HepG2 (cell line): ENCODE data around the gene MTCH2. TPM values are rescaled to one million over a fixed set of nuclear protein-coding genes. Genes with fewer than 3 reads are reported as not detected.

Experiments
- ATAC-seq: fragments of 200-7000 bp; cut with Tn5 transposase; 3 replicates; pipeline ENCODE4 v1.9.1; 2020; ENCODE audit warnings: mild to moderate bottlenecking, moderate library complexity
- BruUV-seq: library from RNA; stranded (reverse); fragments of 400-500 nt; replicated peaks from 2 replicates; lab custom pipeline; 2021; lab: Mats Ljungman, UMichigan
- CTCF ChIA-PET: fragments of 300-600 bp; formaldehyde crosslinking; extraction: SDS; loops from one replicate; lab custom pipeline; 2021; ENCODE audit warnings: low total read pairs, inconsistent platforms, low intra/inter-chr PET ratio; lab: Yijun Ruan, JAX
- POLR2A ChIA-PET: fragments of 350-600 bp; sonication (Branson Sonifier 250); formaldehyde crosslinking; loops from one replicate; lab custom pipeline; 2020; ENCODE audit warnings: antibody characterized with exemption, inconsistent platforms; lab: Yijun Ruan, JAX
- DNase-seq: peaks from one replicate; pipeline ENCODE4 v3.0.0-alpha.2; 2015; ENCODE audit warnings: low spot score
- FAIRE-seq: peaks from 3 replicates; lab custom pipeline; 2011; peaks lifted over from hg19 to GRCh38; lab: Jason Lieb, UNC
- H2AFZ ChIP-seq: one replicate; pipeline ENCODE4 v1.6.1; 2011; ENCODE audit warnings: low read length, inconsistent platforms
- H3K27ac ChIP-seq: fragments of 300-600 bp; 3 replicates; pipeline ENCODE4 v1.8.0; 2011; ENCODE audit warnings: mixed run types, mild to moderate bottlenecking, mixed read lengths, low read length, inconsistent platforms; ENCODE audit not compliant: insufficient read depth; ENCODE audit errors: extremely low read length
- H3K27me3 ChIP-seq, 2 experiments: fragments of 200-600 bp in 1 of 2; 2 replicates in 1 of 2; 3 replicates in 1 of 2; pipeline versions ENCODE4 v1.6.0 to v1.8.0; 2011; ENCODE audit warnings: low read length in 2 of 2, mild to moderate bottlenecking in 2 of 2, moderate library complexity in 2 of 2, inconsistent platforms in 1 of 2; ENCODE audit not compliant: insufficient read depth in 2 of 2, control insufficient read depth in 1 of 2
- H3K36me3 ChIP-seq, 2 experiments: fragments of 200-600 bp in 1 of 2; replicated peaks in 1 of 2; 2 replicates in 1 of 2; 3 replicates in 1 of 2; pipeline versions ENCODE4 v1.5.1 to v1.8.0; 2011; ENCODE audit warnings: low read length in 2 of 2, inconsistent platforms in 1 of 2; ENCODE audit not compliant: insufficient read depth in 2 of 2, control insufficient read depth in 1 of 2
- H3K4me1 ChIP-seq: 2 replicates; pipeline ENCODE4 v1.5.1; 2012; ENCODE audit warnings: low read length, inconsistent platforms; ENCODE audit not compliant: insufficient read depth
- H3K4me2 ChIP-seq: 2 replicates; pipeline ENCODE4 v1.6.0; 2011; ENCODE audit warnings: low read depth, low read length, inconsistent platforms
- H3K4me3 ChIP-seq, 3 experiments: fragments of 200-600 bp in 1 of 3; sonication (generic), shearing (Covaris generic) in 1 of 3; replicated peaks in 1 of 3; 2 replicates each; pipeline ENCODE4 v1.5.1; 2011 to 2016; ENCODE audit warnings: low read length in 3 of 3, inconsistent platforms in 2 of 3, low read depth in 2 of 3, mild to moderate bottlenecking in 2 of 3, control low read depth in 1 of 3, mixed read lengths in 1 of 3; ENCODE audit not compliant: insufficient read depth in 1 of 3
- H3K79me2 ChIP-seq: one replicate; pipeline ENCODE4 v1.6.1; 2011; ENCODE audit warnings: low read length, inconsistent platforms; ENCODE audit not compliant: insufficient read depth
- H3K9ac ChIP-seq: 2 replicates; pipeline ENCODE4 v1.6.0; 2011; ENCODE audit warnings: mild to moderate bottlenecking, low read depth, low read length, inconsistent platforms; ENCODE audit not compliant: insufficient read depth
- H3K9me3 ChIP-seq: 2 replicates; pipeline ENCODE4 v1.5.1; 2012; ENCODE audit warnings: mild to moderate bottlenecking, low read length
- H4K20me1 ChIP-seq: 2 replicates; pipeline ENCODE4 v1.6.0; 2011; ENCODE audit warnings: inconsistent platforms, mild to moderate bottlenecking, low read length, moderate library complexity; ENCODE audit not compliant: insufficient read depth
- ARNTL ChIP-seq: sonication (generic); formaldehyde crosslinking; IDR thresholded peaks from 2 replicates; pipeline ENCODE4 v1.4.0; 2020; ENCODE audit warnings: mild to moderate bottlenecking, missing genetic modification reagents
- DPF2 ChIP-seq: sonication (generic); formaldehyde crosslinking; IDR thresholded peaks from 2 replicates; pipeline ENCODE4 v1.4.0; 2020; ENCODE audit warnings: mild to moderate bottlenecking, low read depth, missing genetic modification reagents, borderline replicate concordance
- ETV6 ChIP-seq: sonication (generic); formaldehyde crosslinking; conservative IDR thresholded peaks from 2 replicates; pipeline ENCODE4 v1.4.0; 2020; ENCODE audit warnings: missing genetic modification reagents
- GZF1 ChIP-seq: sonication (generic); formaldehyde crosslinking; IDR thresholded peaks from 2 replicates; pipeline ENCODE4 v1.5.1; 2020; ENCODE audit warnings: mild to moderate bottlenecking, missing genetic modification reagents
- NFE2L1 ChIP-seq: sonication (generic); formaldehyde crosslinking; IDR thresholded peaks from 2 replicates; pipeline ENCODE4 v1.4.0; 2020; ENCODE audit warnings: missing genetic modification reagents, mild to moderate bottlenecking, borderline replicate concordance
- NR2F6 ChIP-seq, 2 experiments: IDR thresholded peaks; 2 replicates each; pipeline ENCODE4 v1.6.1; 2016; ENCODE audit warnings: antibody characterized with exemption in 1 of 2, mild to moderate bottlenecking in 1 of 2
- PHF5A ChIP-seq: IDR thresholded peaks from one replicate; pipeline ENCODE4 v1.6.1; 2018; ENCODE audit warnings: low read depth, missing genetic modification reagents; ENCODE audit not compliant: unreplicated experiment
- PPARG ChIP-seq: conservative IDR thresholded peaks from 2 replicates; pipeline ENCODE4 v1.6.1; 2016; ENCODE audit warnings: missing biosample characterization, missing genetic modification reagents
- YEATS4 ChIP-seq: sonication (generic); formaldehyde crosslinking; IDR thresholded peaks from 2 replicates; pipeline ENCODE4 v1.4.0; 2020; ENCODE audit warnings: missing genetic modification reagents, borderline replicate concordance
- ZFAT ChIP-seq: sonication (generic); formaldehyde crosslinking; conservative IDR thresholded peaks from 2 replicates; pipeline ENCODE4 v1.8.1; 2023; ENCODE audit warnings: missing genetic modification reagents, inconsistent platforms
- ZNF547 ChIP-seq: sonication (generic); formaldehyde crosslinking; IDR thresholded peaks from 2 replicates; pipeline ENCODE4 v1.5.1; 2020; ENCODE audit warnings: mild to moderate bottlenecking, missing genetic modification reagents
- ZNF572 ChIP-seq: sonication (generic); formaldehyde crosslinking; IDR thresholded peaks from 2 replicates; pipeline ENCODE4 v1.5.1; 2020; ENCODE audit warnings: mild to moderate bottlenecking, missing genetic modification reagents
- ZNF816 ChIP-seq: sonication (generic); formaldehyde crosslinking; IDR thresholded peaks from 2 replicates; pipeline ENCODE4 v1.8.0; 2022; ENCODE audit warnings: missing genetic modification reagents, mild to moderate bottlenecking, borderline replicate concordance
- WGBS: methylation state at CpG from one replicate; pipeline ENCODE4 v1.1.6; 2017; ENCODE audit warnings: low lambda C conversion rate; 5-methylcytosine and 5-hydroxymethylcytosine counted together
- in situ Hi-C: cut with HindIII; loops from 2 replicates; pipeline ENCODE4 v1.10.0; 2017; ENCODE audit warnings: low pct_unique_long_range_greater_than_20kb; ENCODE audit not compliant: extremely low pct_ligation_motif_present
- intact Hi-C: fragments of 100-400 bp; cut with micrococcal nuclease; formaldehyde crosslinking; loops from one replicate; pipeline ENCODE4 v1.10.0; 2022; ENCODE audit not compliant: unreplicated experiment
- polyA plus RNA-seq, 8 experiments: library from polyadenylated mRNA; depleted of rRNA in 3 of 8; stranded (reverse) in 7 of 8; unstranded in 1 of 8; fragments of >200 nt; fragmentation: Illumina TruSeq in 4 of 8; extraction: Trizol in 4 of 8; gene quantifications; 2 replicates each; pipeline versions ENCODE4 v1.2.1 to v1.2.3, GENCODE V29; 2011 to 2016; ENCODE audit warnings: low read depth in 4 of 8, missing spikeins in 1 of 8, mixed read lengths in 1 of 8; ENCODE audit not compliant: insufficient read depth in 1 of 8
- total RNA-seq, 5 experiments: library from RNA; depleted of rRNA; stranded (reverse); fragments of >200 nt; fragmentation: Illumina TruSeq; extraction: Trizol; gene quantifications; 2 replicates each; pipeline ENCODE4 v1.2.3, GENCODE V29; 2016; ENCODE audit warnings: low read depth in 1 of 5

MTCH2 gene
- total and polyA plus RNA-seq, 2 of the 13 experiments (the other 11 are each of a cell fraction or from before 2014, with no cell fraction given), result 112 to 272 TPM

DNA sequence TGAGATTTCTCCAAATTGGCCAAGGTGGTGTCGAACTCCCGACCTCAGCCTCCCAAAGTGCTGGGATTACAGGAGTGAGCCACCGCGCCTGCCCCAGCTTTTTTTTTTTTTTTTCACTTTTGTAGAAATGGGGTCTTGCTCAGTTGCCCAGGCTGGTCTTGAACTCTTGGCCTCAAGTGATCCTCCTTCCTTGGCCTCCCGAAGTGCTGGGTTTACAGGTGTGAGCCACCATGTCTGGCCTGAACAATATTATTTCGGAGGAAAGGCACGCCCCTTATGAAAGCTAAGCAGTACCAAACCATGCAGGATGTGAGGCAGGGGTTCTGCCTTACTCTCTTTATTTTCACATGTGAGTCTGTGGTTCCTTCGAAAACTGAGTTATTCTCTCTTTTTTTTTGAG is 16.1 kb downstream of the MTCH2 start:
- CTCF ChIA-PET, result no interaction called here
- Histone ChIP-seq H3K4me2 (no peak overlapping the region), H3K9ac (no peak overlapping the region), H3K9me3 (no peaks in the 10 kb centered on the region), H3K27me3 (no peaks in the 10 kb centered on the region), H3K36me3 (peaks cover 24 to 73% of the 10 kb centered on the region in 2 experiments; a peak in 4 of 5 replicates), H4K20me1 (no peaks in the 10 kb centered on the region), H3K79me2 (no peaks in the 10 kb centered on the region)
- no TSS peak for BruUV-seq
- no peak for DNase-seq
- POLR2A ChIA-PET, result no interaction called here
- ATAC-seq, result no peak
- intact Hi-C loops, result no loop called here
- TF ChIP-seq ZNF547 (CRISPR knock-in tag) (no peak), ARNTL (CRISPR knock-in tag) (no peak), PHF5A (CRISPR knock-in tag) (no peak), ZNF816 (no peak), ZNF572 (no peak), NR2F6 (IDR thresholded peaks at IDR 0.05) (no peak), NR2F6 (CRISPR knock-in tag; IDR thresholded peaks at IDR 0.05) (no peak), GZF1 (CRISPR knock-in tag) (no peak), DPF2 (CRISPR knock-in tag) (no peak), PPARG (CRISPR knock-in tag) (no peak), ETV6 (CRISPR knock-in tag) (no peak), ZFAT (no peak), YEATS4 (CRISPR knock-in tag) (no peak), NFE2L1 (no peak)
- TF ChIP-seq, all 625 proteins: peak for 0
- in situ Hi-C loops, result no loop called here
- Histone ChIP-seq H3K4me1 (no peaks in the 10 kb centered on the region), H3K27ac (no peak overlapping the region), H3K4me3 (no peak overlapping the region), H2AFZ (no peak overlapping the region)
- FAIRE-seq, result no peak
- 82% methylated on average over 8 of the region's 8 CpGs for WGBS
